ENCODE measurements around the gene TOR1AIP2. TPM values are rescaled to one million over a fixed set of nuclear protein-coding genes. Genes with fewer than 3 reads are reported as not detected.
A peak's percentile ranks its signal among the peaks of the same experiment; 100 is the strongest.

TOR1AIP2 gene
- 35.0 and 38.3 TPM in 2 replicates for polyA plus RNA-seq (2011; rRNA removed)
- polyA plus RNA-seq (2012; cell fraction: cytosol; rRNA removed) = 6.4 and 7.6 TPM in 2 replicates
- polyA plus RNA-seq (2012; cell fraction: nucleus; rRNA removed) = 3.4 and 6.4 TPM in 2 replicates
- polyA plus RNA-seq (2017; fragmentation: RNase III; extraction: RNeasy Plus Mini Kit Qiagen cat#74134 plus additional on column Dnase treatment) = 15.3 to 17.1 TPM (median 16.2 TPM) in 3 replicates
- 79.7 and 93.7 TPM in 2 replicates for polyA minus RNA-seq (2011; rRNA and poly(A)+ RNA removed)

- peak within 1 kb of the TSS; percentile 72 to 84 for H3K27ac ChIP-seq
- H3K4me3 ChIP-seq = peak within 1 kb of the TSS; percentile 76
- peak within 1 kb of the TSS; percentile 82 for H3K4me2 ChIP-seq
- ChIA-PET POLR2A (interaction anchor here (0.7 kb wide), 1 partner anchor 170 kb away, joined by 4 read pairs; no protein-coding TSS in a partner anchor), CTCF (interaction anchor here (2.3 to 2.9 kb wide), 2 partner anchors 10 to 301 kb away, joined by 8 to 14 read pairs; no protein-coding TSS in a partner anchor)
- no peaks in the 10 kb centered on the region for H3K9me3 ChIP-seq
- 2% methylated on average over 31 of the region's 31 CpGs for WGBS (ENCODE audit: missing lambda C conversion rate)
- peak; percentile 81 to 86 for DNase-seq (ENCODE audit: low read depth in 1 of 2, low spot score in 1 of 2)
- peak; percentile 79 for ATAC-seq
- FAIRE-seq = no peak
- peaks cover 53% of the 10 kb centered on the region for H3K4me1 ChIP-seq
- no peak for TF ChIP-seq ESRRA (IDR thresholded peaks at IDR 0.05; ENCODE audit: borderline replicate concordance, low read length)
- no peak for TF ChIP-seq CEBPB (IDR thresholded peaks at IDR 0.05)
- no peak for TF ChIP-seq HOXB13 (CRISPR knock-in tag; IDR thresholded peaks at IDR 0.05; ENCODE audit: low read depth)
- TF ChIP-seq ELK1 (IDR thresholded peaks at IDR 0.05; ENCODE audit: low read depth, low read length) = no peak
- peak; percentile 98 for TF ChIP-seq PHF8 (IDR thresholded peaks at IDR 0.05; ENCODE audit: borderline replicate concordance, low read depth)
- no peak for TF ChIP-seq FOSB (CRISPR knock-in tag; IDR thresholded peaks at IDR 0.05)
- TF ChIP-seq RNF2 (IDR thresholded peaks at IDR 0.05; ENCODE audit: borderline replicate concordance, low read depth) = no peak
- no peak for TF ChIP-seq HMGXB4 (CRISPR knock-in tag; IDR thresholded peaks at IDR 0.05; ENCODE audit: borderline replicate concordance)
- TF ChIP-seq ATOH8 (CRISPR knock-in tag; IDR thresholded peaks at IDR 0.05; ENCODE audit: low read depth) = no peak
- TF ChIP-seq MAFK (IDR thresholded peaks at IDR 0.05; ENCODE audit: partially characterized antibody) = no peak
- TF ChIP-seq BCL3 (IDR thresholded peaks at IDR 0.05) = peak; percentile 84
- TF ChIP-seq JUN (IDR thresholded peaks at IDR 0.05) = peak; percentile 75 to 86
- TF ChIP-seq NPAS2 (CRISPR knock-in tag; IDR thresholded peaks at IDR 0.05; ENCODE audit: borderline replicate concordance) = no peak
- 0 out of 2 replicates have a peak, but pooled peaks have one; percentile 41 for TF ChIP-seq MYC (IDR thresholded peaks at IDR 0.05; ENCODE audit: borderline replicate concordance, low read length)
- TF ChIP-seq TFCP2L1 (CRISPR knock-in tag; IDR thresholded peaks at IDR 0.05) = no peak
- TF ChIP-seq POLR2A (IDR thresholded peaks at IDR 0.05; ENCODE audit: low read length) = peak; percentile 91
- no peak for TF ChIP-seq RCOR1 (IDR thresholded peaks at IDR 0.05; ENCODE audit: low read depth, low read length)
- no peak for TF ChIP-seq ZFP36 (IDR thresholded peaks at IDR 0.05; ENCODE audit: borderline replicate concordance, partially characterized antibody)
- TF ChIP-seq PBX3 (IDR thresholded peaks at IDR 0.05) = no peak
- TF ChIP-seq HOXA7 (CRISPR knock-in tag; IDR thresholded peaks at IDR 0.05) = no peak
- TF ChIP-seq RAD21 (conservative IDR thresholded peaks at IDR 0.05 in 1 of 2, IDR thresholded peaks at IDR 0.05 in 1 of 2) = no peak
- peak; percentile 73 for TF ChIP-seq MAX (IDR thresholded peaks at IDR 0.05)
- no peak for TF ChIP-seq RARB (CRISPR knock-in tag; IDR thresholded peaks at IDR 0.05)
- TF ChIP-seq SMC3 (IDR thresholded peaks at IDR 0.05) = no peak
Measured at GRCh38 chr1:179877586-179878265, at the start of gene TOR1AIP2. TOR1AIP2 (minus strand) TSS chr1:179877803; CDS start chr1:179852665, 25,138 bp downstream.

Data from A549 (cell line).